GM23338 (cell line): ENCODE measurements around the gene BTBD18. TPM values are rescaled to one million over a fixed set of nuclear protein-coding genes. Genes with fewer than 3 reads are reported as not detected.

Experiments
- ATAC-seq: fragments of 200-7000 bp; cut with Tn5 transposase; 3 replicates; pipeline ENCODE4 v1.9.1; 2020
- DNase-seq: peaks from one replicate; pipeline ENCODE4 v3.0.0-alpha.2; 2015; ENCODE audit warnings: low spot score
- H2AFZ ChIP-seq: fragments of 200-600 bp; sonication (generic); 2 replicates; pipeline ENCODE4 v1.8.0; 2016; ENCODE audit warnings: antibody characterized with exemption, mild to moderate bottlenecking, moderate library complexity
- H3F3A ChIP-seq: fragments of 200-600 bp; sonication (generic); replicated peaks from 2 replicates; pipeline ENCODE4 v1.8.0; 2017; ENCODE audit warnings: antibody characterized with exemption, mixed run types, low read depth
- H3K27ac ChIP-seq: fragments of 200-600 bp; sonication (generic); 2 replicates; pipeline ENCODE4 v1.6.1; 2016; ENCODE audit warnings: low read depth
- H3K27me3 ChIP-seq: fragments of 200-600 bp; sonication (generic); 2 replicates; pipeline ENCODE4 v1.8.0; 2016; ENCODE audit warnings: mild to moderate bottlenecking, mixed run types, moderate library complexity; ENCODE audit not compliant: insufficient read depth
- H3K36me3 ChIP-seq: fragments of 200-600 bp; sonication (generic); 2 replicates; pipeline ENCODE4 v1.8.0; 2016; ENCODE audit warnings: mild to moderate bottlenecking; ENCODE audit not compliant: insufficient read depth
- H3K4me1 ChIP-seq: fragments of 200-600 bp; sonication (generic); 2 replicates; pipeline ENCODE4 v1.8.0; 2016; ENCODE audit warnings: mild to moderate bottlenecking, moderate library complexity; ENCODE audit not compliant: insufficient read depth
- H3K4me2 ChIP-seq: fragments of 200-600 bp; sonication (generic); 2 replicates; pipeline ENCODE4 v1.7.1; 2017; ENCODE audit warnings: mixed run types
- H3K4me3 ChIP-seq: fragments of 200-600 bp; sonication (generic); 2 replicates; pipeline ENCODE4 v1.6.1; 2016; ENCODE audit warnings: mixed run types
- H3K79me2 ChIP-seq: fragments of 200-600 bp; sonication (generic); replicated peaks from 2 replicates; pipeline ENCODE4 v1.8.0; 2017; ENCODE audit warnings: mild to moderate bottlenecking; ENCODE audit not compliant: insufficient read depth
- H3K9me2 ChIP-seq: fragments of 200-600 bp; sonication (generic); 2 replicates; pipeline ENCODE4 v1.8.0; 2017; ENCODE audit not compliant: insufficient read depth
- H4K20me1 ChIP-seq: fragments of 200-600 bp; sonication (generic); replicated peaks from 2 replicates; pipeline ENCODE4 v1.8.0; 2017; ENCODE audit warnings: mild to moderate bottlenecking; ENCODE audit not compliant: insufficient read depth
- H3K27ac Mint-ChIP-seq: 2 replicates; pipeline ENCODE4 v1.8.0; 2020; ENCODE audit warnings: inconsistent platforms, mild to moderate bottlenecking, moderate library complexity, mixed read lengths
- H3K27me3 Mint-ChIP-seq: 3 replicates; pipeline ENCODE4 v1.8.0; 2022; ENCODE audit warnings: low read depth, mild to moderate bottlenecking, moderate library complexity, mixed read lengths, inconsistent platforms; ENCODE audit not compliant: insufficient read depth, poor library complexity
- H3K36me3 Mint-ChIP-seq: 3 replicates; pipeline ENCODE4 v1.8.0; 2021; ENCODE audit warnings: low read depth, mild to moderate bottlenecking, inconsistent platforms, moderate library complexity, mixed read lengths
- H3K4me1 Mint-ChIP-seq: 3 replicates; pipeline ENCODE4 v1.8.0; 2020; ENCODE audit warnings: mild to moderate bottlenecking, inconsistent platforms, mixed read lengths
- H3K4me3 Mint-ChIP-seq: 3 replicates; pipeline ENCODE4 v1.8.0; 2021; ENCODE audit warnings: moderate library complexity, mild to moderate bottlenecking, inconsistent platforms, mixed read lengths
- H3K9me3 Mint-ChIP-seq: 3 replicates; pipeline ENCODE4 v1.8.0; 2020; ENCODE audit warnings: moderate library complexity, mild to moderate bottlenecking, inconsistent platforms, mixed read lengths
- CREB1 ChIP-seq: fragments of 250-450 bp; sonication (Bioruptor Pico); IDR thresholded peaks from 2 replicates; pipeline ENCODE4 v1.5.0; 2020; ENCODE audit warnings: low read depth, mild to moderate bottlenecking, moderate library complexity
- EZH2 ChIP-seq: fragments of 200-600 bp; sonication (generic); IDR thresholded peaks from one replicate; pipeline ENCODE4 v1.8.0; 2017; ENCODE audit warnings: antibody characterized with exemption, mild to moderate bottlenecking, low read depth; ENCODE audit not compliant: unreplicated experiment
- EZH2phosphoT487 ChIP-seq: fragments of 200-600 bp; sonication (generic); IDR thresholded peaks from one replicate; pipeline ENCODE4 v1.8.1; 2018; ENCODE audit warnings: antibody characterized with exemption; ENCODE audit not compliant: unreplicated experiment
- POLR2AphosphoS5 ChIP-seq: IDR thresholded peaks from 2 replicates; pipeline ENCODE4 v1.6.1; 2016; ENCODE audit warnings: antibody characterized with exemption, low read depth
- STAT1 ChIP-seq: IDR thresholded peaks from one replicate; pipeline ENCODE4 v1.6.1; 2016; ENCODE audit warnings: antibody characterized with exemption; ENCODE audit not compliant: unreplicated experiment
- polyA plus RNA-seq: library from polyadenylated mRNA; unstranded; fragments of >200 nt; fragmentation: Nextera tagmentation; extraction: Ambion mirVana; gene quantifications from 2 replicates; pipeline ENCODE4 v1.2.1, GENCODE V29; 2016
- total RNA-seq: library from RNA; depleted of rRNA; stranded (reverse); fragments of >200 nt; shearing (Covaris generic); gene quantifications from 2 replicates; pipeline ENCODE4 v1.2.3, GENCODE V29; 2014
- TF ChIP-seq, protein P1 (sequence below), 2 experiments: fragments of 200-600 bp in 1 of 2; sonication (generic) in 1 of 2; conservative IDR thresholded peaks; 2 replicates each; pipeline versions ENCODE4 v1.5.1 to v1.6.1; 2016 to 2017; ENCODE audit warnings: antibody characterized with exemption in 2 of 2, low read depth in 2 of 2, mild to moderate bottlenecking in 2 of 2, moderate library complexity in 1 of 2
- TF ChIP-seq, protein P2 (sequence below): IDR thresholded peaks from 2 replicates; pipeline ENCODE4 v1.6.1; 2016; ENCODE audit warnings: antibody characterized with exemption
- TF ChIP-seq, protein P3 (sequence below): IDR thresholded peaks from one replicate; pipeline ENCODE4 v1.6.1; 2018; ENCODE audit warnings: antibody characterized with exemption; ENCODE audit not compliant: unreplicated experiment

Gene BTBD18
- total and polyA plus RNA-seq, 2 experiments from 2014 or later: 0.29 TPM; not detected in 1

DNA sequence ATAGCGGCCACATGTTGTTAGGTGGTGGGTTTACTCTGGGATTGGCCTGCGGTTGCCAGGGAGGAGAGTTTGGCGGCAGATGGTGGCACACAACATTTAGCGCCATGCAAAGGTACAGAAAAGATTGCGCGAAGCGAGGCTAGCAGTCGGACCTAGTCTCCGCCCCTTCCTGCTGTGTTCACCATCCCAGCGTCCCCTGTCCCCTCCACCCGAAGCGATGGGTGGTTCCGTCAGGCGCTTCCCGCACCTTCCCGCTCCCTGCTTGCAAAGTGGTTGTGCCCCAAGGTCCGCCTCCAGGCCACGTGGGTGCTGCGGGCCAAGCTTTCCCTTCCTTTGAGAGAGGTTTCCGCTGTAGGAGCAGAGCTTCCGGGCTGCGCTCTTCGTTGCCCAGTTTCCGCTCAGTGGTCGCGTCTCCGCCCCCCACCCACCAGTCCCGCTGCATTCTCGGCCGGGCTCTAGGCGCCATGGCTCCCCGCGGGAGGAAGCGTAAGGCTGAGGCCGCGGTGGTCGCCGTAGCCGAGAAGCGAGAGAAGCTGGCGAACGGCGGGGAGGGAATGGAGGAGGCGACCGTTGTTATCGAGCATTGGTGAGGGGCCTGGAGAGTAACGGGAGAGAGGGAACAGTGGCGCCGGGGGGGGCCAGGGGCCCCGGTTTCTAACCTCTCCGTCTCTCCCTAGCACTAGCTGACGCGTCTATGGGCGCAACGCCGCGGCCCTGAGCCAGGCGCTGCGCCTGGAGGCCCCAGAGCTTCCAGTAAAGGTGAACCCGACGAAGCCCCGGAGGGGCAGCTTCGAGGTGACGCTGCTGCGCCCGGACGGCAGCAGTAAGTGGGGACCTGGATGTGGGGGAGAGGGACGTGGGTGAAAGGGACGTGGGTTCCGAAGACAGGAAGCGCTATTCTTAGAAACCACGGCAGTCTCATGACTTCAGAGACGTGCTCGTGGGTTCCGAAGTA is 10.2 kb downstream of the BTBD18 start, which contains the start of gene SELENOH:
Gene SELENOH (plus strand): TSS at position 360 of the 955 bp plus-strand sequence. CDS start 105 bp downstream, at position 465.
- Mint-ChIP-seq H3K4me1 (peaks cover 15% of the 10 kb centered on the region), H3K9me3 (no peaks in the 10 kb centered on the region), H3K27me3 (peaks cover 19% of the 10 kb centered on the region), H3K36me3 (peaks cover 67% of the 10 kb centered on the region), H3K4me3 (peak within 1 kb of the TSS; percentile 95), H3K27ac (peak within 1 kb of the TSS; percentile 98)
- peak; percentile 78 for TF ChIP-seq CREB1
- TF ChIP-seq, protein P1, sequence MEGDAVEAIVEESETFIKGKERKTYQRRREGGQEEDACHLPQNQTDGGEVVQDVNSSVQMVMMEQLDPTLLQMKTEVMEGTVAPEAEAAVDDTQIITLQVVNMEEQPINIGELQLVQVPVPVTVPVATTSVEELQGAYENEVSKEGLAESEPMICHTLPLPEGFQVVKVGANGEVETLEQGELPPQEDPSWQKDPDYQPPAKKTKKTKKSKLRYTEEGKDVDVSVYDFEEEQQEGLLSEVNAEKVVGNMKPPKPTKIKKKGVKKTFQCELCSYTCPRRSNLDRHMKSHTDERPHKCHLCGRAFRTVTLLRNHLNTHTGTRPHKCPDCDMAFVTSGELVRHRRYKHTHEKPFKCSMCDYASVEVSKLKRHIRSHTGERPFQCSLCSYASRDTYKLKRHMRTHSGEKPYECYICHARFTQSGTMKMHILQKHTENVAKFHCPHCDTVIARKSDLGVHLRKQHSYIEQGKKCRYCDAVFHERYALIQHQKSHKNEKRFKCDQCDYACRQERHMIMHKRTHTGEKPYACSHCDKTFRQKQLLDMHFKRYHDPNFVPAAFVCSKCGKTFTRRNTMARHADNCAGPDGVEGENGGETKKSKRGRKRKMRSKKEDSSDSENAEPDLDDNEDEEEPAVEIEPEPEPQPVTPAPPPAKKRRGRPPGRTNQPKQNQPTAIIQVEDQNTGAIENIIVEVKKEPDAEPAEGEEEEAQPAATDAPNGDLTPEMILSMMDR (conservative IDR thresholded peaks at IDR 0.05; ENCODE audit: low read depth in 2 of 2): no peak
- TF ChIP-seq, protein P2, sequence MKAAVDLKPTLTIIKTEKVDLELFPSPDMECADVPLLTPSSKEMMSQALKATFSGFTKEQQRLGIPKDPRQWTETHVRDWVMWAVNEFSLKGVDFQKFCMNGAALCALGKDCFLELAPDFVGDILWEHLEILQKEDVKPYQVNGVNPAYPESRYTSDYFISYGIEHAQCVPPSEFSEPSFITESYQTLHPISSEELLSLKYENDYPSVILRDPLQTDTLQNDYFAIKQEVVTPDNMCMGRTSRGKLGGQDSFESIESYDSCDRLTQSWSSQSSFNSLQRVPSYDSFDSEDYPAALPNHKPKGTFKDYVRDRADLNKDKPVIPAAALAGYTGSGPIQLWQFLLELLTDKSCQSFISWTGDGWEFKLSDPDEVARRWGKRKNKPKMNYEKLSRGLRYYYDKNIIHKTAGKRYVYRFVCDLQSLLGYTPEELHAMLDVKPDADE: peak; percentile 73
- TF ChIP-seq POLR2AphosphoS5: peak; percentile 93
- Histone ChIP-seq H3K9me2 (no peaks in the 10 kb centered on the region), H3K4me3 (peak within 1 kb of the TSS; percentile 99), H3K4me1 (peaks cover 9% of the 10 kb centered on the region), H3K27ac (peak within 1 kb of the TSS; percentile 96), H3K36me3 (peaks cover 27% of the 10 kb centered on the region), H4K20me1 (no peaks in the 10 kb centered on the region; the same call in 1 of the 2 replicates), H2AFZ (peak within 1 kb of the TSS; percentile 44; the same call in 1 of the 2 replicates), H3K27me3 (no peaks in the 10 kb centered on the region), H3K79me2 (peaks cover 23% of the 10 kb centered on the region), H3K4me2 (peak within 1 kb of the TSS; percentile 98), H3F3A (peaks cover 37% of the 10 kb centered on the region)
- peak; percentile 99 for DNase-seq
- ATAC-seq: peak; percentile 97

DNA sequence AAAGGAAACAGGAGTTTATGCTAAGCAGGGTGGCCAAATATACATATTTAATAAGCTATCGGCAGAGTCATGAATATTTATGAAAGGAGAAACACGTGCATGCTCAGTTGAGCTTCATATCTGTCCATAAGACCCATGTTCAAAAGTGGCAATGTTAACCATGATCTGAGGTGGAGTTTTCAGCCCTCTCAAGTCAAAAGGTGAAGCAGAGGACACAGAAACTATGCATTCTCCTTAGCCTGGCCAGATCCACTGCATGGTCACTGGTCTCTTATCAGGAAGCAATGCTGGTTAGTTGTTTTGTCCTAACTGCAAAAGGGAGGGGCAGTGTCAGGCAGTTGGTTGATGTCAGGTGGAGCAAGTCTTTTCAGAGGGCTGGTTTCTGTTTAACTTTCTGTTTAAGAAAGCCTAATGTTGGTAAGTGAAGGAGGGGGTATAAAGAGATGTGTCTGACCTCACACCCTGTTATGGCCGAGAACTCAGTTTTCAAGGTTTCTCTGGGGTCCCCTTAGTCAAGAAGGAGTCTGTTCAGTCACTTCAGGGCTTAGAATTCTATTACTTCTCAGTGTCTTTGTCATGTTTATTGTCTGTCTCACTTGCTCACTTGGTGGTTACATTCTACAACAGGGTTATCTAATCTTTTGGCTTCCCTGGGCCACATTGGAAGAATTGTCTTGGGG is 15.9 kb downstream of the BTBD18 start:
- Histone ChIP-seq H3K27me3 (no peaks in the 10 kb centered on the region), H3K79me2 (peaks cover 53% of the 10 kb centered on the region), H3K36me3 (peaks cover 13% of the 10 kb centered on the region), H3K27ac (peak overlapping the region; percentile 51), H3K4me3 (no peak overlapping the region), H3K9me2 (no peaks in the 10 kb centered on the region), H3K4me1 (peaks cover 13% of the 10 kb centered on the region), H3F3A (peaks cover 30% of the 10 kb centered on the region), H4K20me1 (peaks cover 11% of the 10 kb centered on the region; the same call in 1 of the 2 replicates), H3K4me2 (0 out of 2 replicates have a peak overlapping the region, but pooled peaks have one; percentile 38), H2AFZ (no peak overlapping the region)
- Mint-ChIP-seq H3K4me1 (peaks cover 18% of the 10 kb centered on the region), H3K36me3 (peaks cover 34% of the 10 kb centered on the region), H3K27ac (peak overlapping the region; percentile 20), H3K27me3 (peaks cover 4% of the 10 kb centered on the region), H3K9me3 (no peaks in the 10 kb centered on the region), H3K4me3 (no peak overlapping the region)
- TF ChIP-seq EZH2phosphoT487 (no peak), STAT1 (no peak), EZH2 (no peak)
- TF ChIP-seq, protein P3, sequence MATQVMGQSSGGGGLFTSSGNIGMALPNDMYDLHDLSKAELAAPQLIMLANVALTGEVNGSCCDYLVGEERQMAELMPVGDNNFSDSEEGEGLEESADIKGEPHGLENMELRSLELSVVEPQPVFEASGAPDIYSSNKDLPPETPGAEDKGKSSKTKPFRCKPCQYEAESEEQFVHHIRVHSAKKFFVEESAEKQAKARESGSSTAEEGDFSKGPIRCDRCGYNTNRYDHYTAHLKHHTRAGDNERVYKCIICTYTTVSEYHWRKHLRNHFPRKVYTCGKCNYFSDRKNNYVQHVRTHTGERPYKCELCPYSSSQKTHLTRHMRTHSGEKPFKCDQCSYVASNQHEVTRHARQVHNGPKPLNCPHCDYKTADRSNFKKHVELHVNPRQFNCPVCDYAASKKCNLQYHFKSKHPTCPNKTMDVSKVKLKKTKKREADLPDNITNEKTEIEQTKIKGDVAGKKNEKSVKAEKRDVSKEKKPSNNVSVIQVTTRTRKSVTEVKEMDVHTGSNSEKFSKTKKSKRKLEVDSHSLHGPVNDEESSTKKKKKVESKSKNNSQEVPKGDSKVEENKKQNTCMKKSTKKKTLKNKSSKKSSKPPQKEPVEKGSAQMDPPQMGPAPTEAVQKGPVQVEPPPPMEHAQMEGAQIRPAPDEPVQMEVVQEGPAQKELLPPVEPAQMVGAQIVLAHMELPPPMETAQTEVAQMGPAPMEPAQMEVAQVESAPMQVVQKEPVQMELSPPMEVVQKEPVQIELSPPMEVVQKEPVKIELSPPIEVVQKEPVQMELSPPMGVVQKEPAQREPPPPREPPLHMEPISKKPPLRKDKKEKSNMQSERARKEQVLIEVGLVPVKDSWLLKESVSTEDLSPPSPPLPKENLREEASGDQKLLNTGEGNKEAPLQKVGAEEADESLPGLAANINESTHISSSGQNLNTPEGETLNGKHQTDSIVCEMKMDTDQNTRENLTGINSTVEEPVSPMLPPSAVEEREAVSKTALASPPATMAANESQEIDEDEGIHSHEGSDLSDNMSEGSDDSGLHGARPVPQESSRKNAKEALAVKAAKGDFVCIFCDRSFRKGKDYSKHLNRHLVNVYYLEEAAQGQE: no peak
- peak; percentile 21 for DNase-seq
- peak; percentile 59 for ATAC-seq
